OCI-LY1 (cell line): Measurements from ENCODE around the gene PTPRE.

Source experiments
- H2AFZ ChIP-seq: fragments of 200-600 bp; sonication (generic), shearing (Covaris generic); 2 replicates; pipeline ENCODE4 v1.6.0; 2014; ENCODE audit warnings: antibody characterized with exemption, mild to moderate bottlenecking, low read length
- H3F3A ChIP-seq: fragments of 200-600 bp; sonication (generic), shearing (Covaris generic); 2 replicates; pipeline ENCODE4 v1.6.0; 2014; ENCODE audit warnings: mild to moderate bottlenecking, antibody characterized with exemption, low read length, moderate library complexity; ENCODE audit not compliant: insufficient read depth
- H3K27ac ChIP-seq: fragments of 200-600 bp; sonication (generic); 2 replicates; pipeline ENCODE4 v1.5.1; 2014; ENCODE audit warnings: low read length, mixed run types, mild to moderate bottlenecking, low read depth; ENCODE audit not compliant: poor library complexity, severe bottlenecking
- H3K27me3 ChIP-seq: fragments of 200-600 bp; sonication (generic); 2 replicates; pipeline ENCODE4 v1.6.0; 2014; ENCODE audit warnings: antibody characterized with exemption, mild to moderate bottlenecking, low read length, moderate library complexity; ENCODE audit not compliant: insufficient read depth
- H3K36me3 ChIP-seq: fragments of 200-600 bp; sonication (generic); 2 replicates; pipeline ENCODE4 v1.6.1; 2014; ENCODE audit warnings: mild to moderate bottlenecking, antibody characterized with exemption, low read length, moderate library complexity, mixed read lengths; ENCODE audit not compliant: insufficient read depth
- H3K4me1 ChIP-seq: fragments of 200-600 bp; sonication (generic); 2 replicates; pipeline ENCODE4 v1.5.1; 2014; ENCODE audit warnings: mild to moderate bottlenecking, low read length, moderate library complexity; ENCODE audit not compliant: insufficient read depth, severe bottlenecking
- H3K4me2 ChIP-seq: fragments of 200-600 bp; sonication (generic), shearing (Covaris generic); 2 replicates; pipeline ENCODE4 v1.6.1; 2014; ENCODE audit warnings: low read length
- H3K4me3 ChIP-seq: fragments of 200-600 bp; sonication (generic); 2 replicates; pipeline ENCODE4 v1.5.1; 2014; ENCODE audit warnings: low read length, low read depth, mild to moderate bottlenecking, mixed read lengths; ENCODE audit not compliant: poor library complexity, severe bottlenecking
- H3K79me2 ChIP-seq: fragments of 200-600 bp; shearing (Covaris generic); 2 replicates; pipeline ENCODE4 v1.6.1; 2016; ENCODE audit warnings: mixed run types, low read length, mixed read lengths; ENCODE audit not compliant: insufficient read depth
- H3K9ac ChIP-seq: fragments of 200-600 bp; sonication (generic), shearing (Covaris generic); 2 replicates; pipeline ENCODE4 v1.6.1; 2014; ENCODE audit warnings: mild to moderate bottlenecking, low read length, mixed read lengths
- H3K9me2 ChIP-seq: fragments of 200-600 bp; sonication (generic), shearing (Covaris generic); 2 replicates; pipeline ENCODE4 v1.6.1; 2014; ENCODE audit warnings: low read depth, mild to moderate bottlenecking, low read length, mixed read lengths
- H3K9me3 ChIP-seq: fragments of 200-600 bp; shearing (Covaris generic); 2 replicates; pipeline ENCODE4 v1.6.1; 2014; ENCODE audit warnings: low read length, mixed read lengths
- H4K20me1 ChIP-seq: fragments of 200-600 bp; sonication (generic), shearing (Covaris generic); 2 replicates; pipeline ENCODE4 v1.6.0; 2016; ENCODE audit warnings: mild to moderate bottlenecking, low read length; ENCODE audit not compliant: insufficient read depth
- CTCF ChIP-seq: fragments of 200-600 bp; sonication (generic), shearing (Covaris generic); IDR thresholded peaks from 2 replicates; pipeline ENCODE4 v1.5.1; 2017; ENCODE audit warnings: mild to moderate bottlenecking, antibody characterized with exemption, low read length, moderate library complexity, mixed read lengths
- EZH2 ChIP-seq: fragments of 200-600 bp; sonication (generic), shearing (Covaris generic); IDR thresholded peaks from 2 replicates; pipeline ENCODE4 v1.8.0; 2017; ENCODE audit warnings: borderline replicate concordance, mixed run types, mild to moderate bottlenecking, antibody characterized with exemption, low read length, moderate library complexity, mixed read lengths

Gene PTPRE

GRCh38 chr10:127934383-127934782 lies 27.5 kb downstream of the PTPRE start:
- Histone ChIP-seq H3K4me1 (no peaks in the 10 kb centered on the region), H2AFZ (no peak overlapping the region), H3K9me2 (no peaks in the 10 kb centered on the region), H4K20me1 (no peaks in the 10 kb centered on the region), H3K27me3 (0 out of 2 replicates have a peak, but pooled peaks cover 5% of the 10 kb centered on the region), H3K36me3 (no peaks in the 10 kb centered on the region), H3F3A (no peaks in the 10 kb centered on the region), H3K27ac (no peak overlapping the region), H3K4me3 (no peak overlapping the region), H3K9me3 (no peaks in the 10 kb centered on the region), H3K79me2 (no peaks in the 10 kb centered on the region), H3K9ac (no peak overlapping the region), H3K4me2 (no peak overlapping the region)
- TF ChIP-seq EZH2: no peak
- TF ChIP-seq CTCF: no peak

- H3K79me2 ChIP-seq: no peaks in the 10 kb centered on the region
- no peak overlapping the region for H3K4me3 ChIP-seq
- 0 out of 2 replicates have a peak, but pooled peaks cover 5% of the 10 kb centered on the region for H3K27me3 ChIP-seq
- H3K9me3 ChIP-seq: no peaks in the 10 kb centered on the region
- H3K9ac ChIP-seq: no peak overlapping the region
- no peak overlapping the region for H3K27ac ChIP-seq
- H3K4me1 ChIP-seq: no peaks in the 10 kb centered on the region
- H3K9me2 ChIP-seq: no peaks in the 10 kb centered on the region
- H3F3A ChIP-seq: no peaks in the 10 kb centered on the region
- H3K36me3 ChIP-seq: no peaks in the 10 kb centered on the region
- H3K4me2 ChIP-seq: no peak overlapping the region
- H4K20me1 ChIP-seq: no peaks in the 10 kb centered on the region
- TF ChIP-seq EZH2 (no peak), CTCF (no peak)
- H2AFZ ChIP-seq: no peak overlapping the region
Measured at GRCh38 chr10:127935071-127935561, 28.2 kb downstream of the PTPRE start.

GRCh38 chr10:127937069-127937468 lies 30.2 kb downstream of the PTPRE start:
- no peaks in the 10 kb centered on the region for H4K20me1 ChIP-seq
- H3K27ac ChIP-seq: no peak overlapping the region
- H2AFZ ChIP-seq: no peak overlapping the region
- H3K27me3 ChIP-seq: peaks cover 14% of the 10 kb centered on the region; the same call in 1 of the 2 replicates
- no peak overlapping the region for H3K4me3 ChIP-seq
- H3K9me3 ChIP-seq: no peaks in the 10 kb centered on the region
- no peaks in the 10 kb centered on the region for H3K9me2 ChIP-seq
- no peaks in the 10 kb centered on the region for H3K36me3 ChIP-seq
- no peaks in the 10 kb centered on the region for H3F3A ChIP-seq
- TF ChIP-seq CTCF (no peak), EZH2 (no peak)
- H3K79me2 ChIP-seq: no peaks in the 10 kb centered on the region
- H3K4me1 ChIP-seq: no peaks in the 10 kb centered on the region
- H3K9ac ChIP-seq: no peak overlapping the region
- H3K4me2 ChIP-seq: no peak overlapping the region
